ENCODE results near the gene KLK4.
"Not testable (repeated sequence)": the region's sequence is repeated elsewhere in the genome, so short reads cannot be mapped to it uniquely, and the experiment has no call there.

DNA sequence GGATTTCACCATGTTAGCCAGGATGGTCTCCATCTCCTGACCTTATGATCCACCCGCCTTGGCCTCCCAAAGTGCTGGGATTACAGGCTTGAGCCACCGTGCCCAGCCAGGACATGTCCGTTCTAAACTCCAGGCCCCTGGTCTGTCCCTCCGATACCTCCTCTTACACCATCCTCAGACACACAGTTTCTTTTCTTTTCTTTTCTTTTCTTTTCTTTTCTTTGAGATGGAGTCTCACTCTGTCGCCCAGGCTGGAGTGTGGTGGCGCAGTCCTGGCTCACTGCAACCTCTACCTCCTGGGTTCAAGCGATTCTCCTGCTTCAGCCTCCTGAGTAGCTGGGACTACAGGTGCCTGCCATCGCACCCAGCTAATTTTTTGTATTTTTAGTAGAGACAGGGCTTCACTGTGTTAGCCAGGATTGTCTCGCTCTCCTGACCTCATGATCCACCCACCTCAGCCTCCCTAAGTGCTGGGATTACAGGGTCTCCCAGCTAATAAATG, 15.1 kb downstream of the KLK4 start:
- TF ChIP-seq, protein P1, sequence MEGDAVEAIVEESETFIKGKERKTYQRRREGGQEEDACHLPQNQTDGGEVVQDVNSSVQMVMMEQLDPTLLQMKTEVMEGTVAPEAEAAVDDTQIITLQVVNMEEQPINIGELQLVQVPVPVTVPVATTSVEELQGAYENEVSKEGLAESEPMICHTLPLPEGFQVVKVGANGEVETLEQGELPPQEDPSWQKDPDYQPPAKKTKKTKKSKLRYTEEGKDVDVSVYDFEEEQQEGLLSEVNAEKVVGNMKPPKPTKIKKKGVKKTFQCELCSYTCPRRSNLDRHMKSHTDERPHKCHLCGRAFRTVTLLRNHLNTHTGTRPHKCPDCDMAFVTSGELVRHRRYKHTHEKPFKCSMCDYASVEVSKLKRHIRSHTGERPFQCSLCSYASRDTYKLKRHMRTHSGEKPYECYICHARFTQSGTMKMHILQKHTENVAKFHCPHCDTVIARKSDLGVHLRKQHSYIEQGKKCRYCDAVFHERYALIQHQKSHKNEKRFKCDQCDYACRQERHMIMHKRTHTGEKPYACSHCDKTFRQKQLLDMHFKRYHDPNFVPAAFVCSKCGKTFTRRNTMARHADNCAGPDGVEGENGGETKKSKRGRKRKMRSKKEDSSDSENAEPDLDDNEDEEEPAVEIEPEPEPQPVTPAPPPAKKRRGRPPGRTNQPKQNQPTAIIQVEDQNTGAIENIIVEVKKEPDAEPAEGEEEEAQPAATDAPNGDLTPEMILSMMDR (IDR thresholded peaks at IDR 0.05): not testable (repeated sequence)
- TF ChIP-seq POLR2A (IDR thresholded peaks at IDR 0.05): not testable (repeated sequence)
